Thyroid gland (tissue), 4 donors: ENCODE measurements around the gene SPRING1.

Experiments used
- CTCF ChIP-seq, 6 experiments: fragments of 200-600 bp in 3 of 6; fragments of 450-650 bp in 3 of 6; sonication (generic) in 3 of 6; IDR thresholded peaks; one replicate each; pipeline ENCODE4 v1.5.1; 2016 to 2019; ENCODE audit warnings: antibody characterized with exemption in 6 of 6, mild to moderate bottlenecking in 2 of 6, inconsistent platforms in 1 of 6, moderate library complexity in 1 of 6
- POLR2A ChIP-seq, 2 donors: fragments of 450-650 bp; IDR thresholded peaks; one replicate each; pipeline ENCODE4 v1.6.1; 2017; ENCODE audit warnings: antibody characterized with exemption in 2 of 2, mild to moderate bottlenecking in 2 of 2, moderate library complexity in 1 of 2

GRCh38 chr12:116703214-116703795 is 34.6 kb downstream of the SPRING1 start:
- TF ChIP-seq CTCF (IDR thresholded peaks at IDR 0.05), result peak; percentile 88 to 98 (median 91)
- no peak for TF ChIP-seq POLR2A (IDR thresholded peaks at IDR 0.05)
